Thyroid gland (tissue), 4 donors: Measurements from ENCODE around the gene DLK2.

Experiments
- POLR2A ChIP-seq, 2 donors: fragments of 450-650 bp; IDR thresholded peaks; one replicate each; pipeline ENCODE4 v1.6.1; 2017; ENCODE audit warnings: antibody characterized with exemption in 2 of 2, mild to moderate bottlenecking in 2 of 2, moderate library complexity in 1 of 2
- TF ChIP-seq, protein P1 (sequence below), 6 experiments: fragments of 200-600 bp in 3 of 6; fragments of 450-650 bp in 3 of 6; sonication (generic) in 3 of 6; IDR thresholded peaks; one replicate each; pipeline ENCODE4 v1.5.1; 2016 to 2019; ENCODE audit warnings: antibody characterized with exemption in 6 of 6, mild to moderate bottlenecking in 2 of 6, inconsistent platforms in 1 of 6, moderate library complexity in 1 of 6

DNA sequence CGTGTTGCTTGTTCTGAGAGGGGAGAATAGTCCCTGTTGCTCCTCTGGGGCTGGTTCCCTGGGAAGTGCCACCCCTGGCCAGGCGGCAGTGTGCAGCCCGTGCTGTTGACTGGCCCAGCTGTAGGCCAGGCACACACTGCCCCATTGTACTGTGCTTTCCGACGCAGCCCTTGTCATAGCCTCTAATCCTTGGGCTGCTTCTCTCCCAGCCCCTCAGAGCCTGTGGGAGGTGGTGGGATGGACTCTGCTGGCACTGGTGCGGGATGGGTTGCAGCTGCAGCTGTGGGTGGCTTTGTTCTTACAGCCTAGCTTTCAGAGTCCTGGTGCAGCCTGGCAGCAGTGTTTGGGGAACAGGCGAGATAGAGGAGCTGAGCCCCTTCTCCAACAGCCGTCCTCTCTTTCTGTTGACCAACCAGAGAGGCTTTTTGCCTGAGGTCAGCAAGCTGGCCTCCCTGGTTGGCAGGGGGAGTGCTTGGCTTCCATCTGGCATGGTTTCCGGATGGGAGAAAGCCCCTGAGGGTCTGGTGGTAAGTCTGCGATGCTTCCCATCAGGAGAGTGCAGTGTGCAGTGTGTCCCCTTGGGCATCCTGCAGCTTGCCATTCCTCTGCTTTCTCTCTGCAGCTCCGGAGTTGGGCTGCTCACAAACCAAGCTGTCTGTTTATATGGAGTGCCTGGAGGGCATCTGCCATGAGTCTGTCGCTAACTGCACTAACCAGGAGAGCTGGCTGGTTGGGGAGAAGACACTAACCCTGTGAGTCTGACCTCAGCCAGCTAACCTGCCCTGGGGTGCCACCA lies 34.1 kb upstream of the DLK2 start:
- TF ChIP-seq, protein P1, sequence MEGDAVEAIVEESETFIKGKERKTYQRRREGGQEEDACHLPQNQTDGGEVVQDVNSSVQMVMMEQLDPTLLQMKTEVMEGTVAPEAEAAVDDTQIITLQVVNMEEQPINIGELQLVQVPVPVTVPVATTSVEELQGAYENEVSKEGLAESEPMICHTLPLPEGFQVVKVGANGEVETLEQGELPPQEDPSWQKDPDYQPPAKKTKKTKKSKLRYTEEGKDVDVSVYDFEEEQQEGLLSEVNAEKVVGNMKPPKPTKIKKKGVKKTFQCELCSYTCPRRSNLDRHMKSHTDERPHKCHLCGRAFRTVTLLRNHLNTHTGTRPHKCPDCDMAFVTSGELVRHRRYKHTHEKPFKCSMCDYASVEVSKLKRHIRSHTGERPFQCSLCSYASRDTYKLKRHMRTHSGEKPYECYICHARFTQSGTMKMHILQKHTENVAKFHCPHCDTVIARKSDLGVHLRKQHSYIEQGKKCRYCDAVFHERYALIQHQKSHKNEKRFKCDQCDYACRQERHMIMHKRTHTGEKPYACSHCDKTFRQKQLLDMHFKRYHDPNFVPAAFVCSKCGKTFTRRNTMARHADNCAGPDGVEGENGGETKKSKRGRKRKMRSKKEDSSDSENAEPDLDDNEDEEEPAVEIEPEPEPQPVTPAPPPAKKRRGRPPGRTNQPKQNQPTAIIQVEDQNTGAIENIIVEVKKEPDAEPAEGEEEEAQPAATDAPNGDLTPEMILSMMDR (IDR thresholded peaks at IDR 0.05): no peak
- TF ChIP-seq POLR2A (IDR thresholded peaks at IDR 0.05): no peak
